SK-N-SH treated with all-trans-retinoic acid at 6 μM for 48 hours (cell line): Measurements from ENCODE around the gene CFAP210.

Source experiments
- ARNTL ChIP-seq: fragments of 450-650 bp; formaldehyde crosslinking; IDR thresholded peaks from 2 replicates; pipeline ENCODE4 v1.5.0; 2020; ENCODE audit warnings: low read depth, mild to moderate bottlenecking, moderate library complexity, borderline replicate concordance
- BACH2 ChIP-seq: fragments of 250-450 bp; sonication (Bioruptor Pico); IDR thresholded peaks from 2 replicates; pipeline ENCODE4 v1.9.0; 2021; ENCODE audit warnings: mild to moderate bottlenecking, borderline replicate concordance
- ESRRG ChIP-seq: fragments of 250-450 bp; sonication (Bioruptor Pico); IDR thresholded peaks from 2 replicates; pipeline ENCODE4 v1.6.1; 2021; ENCODE audit warnings: mild to moderate bottlenecking
- PPARA ChIP-seq: fragments of 250-450 bp; sonication (Bioruptor Pico); IDR thresholded peaks from 2 replicates; pipeline ENCODE4 v1.5.0; 2020; ENCODE audit warnings: mild to moderate bottlenecking, borderline replicate concordance
- SNAI2 ChIP-seq: fragments of 250-450 bp; sonication (Bioruptor Pico); IDR thresholded peaks from 2 replicates; pipeline ENCODE4 v1.5.0; 2020; ENCODE audit warnings: mild to moderate bottlenecking, moderate library complexity
- TCF4 ChIP-seq: fragments of 250-450 bp; sonication (Bioruptor Pico); IDR thresholded peaks from 2 replicates; pipeline ENCODE4 v1.8.0; 2021; ENCODE audit warnings: mild to moderate bottlenecking, moderate library complexity, borderline replicate concordance
- ZC3H10 ChIP-seq: fragments of 250-450 bp; sonication (Bioruptor Pico); IDR thresholded peaks from 2 replicates; pipeline ENCODE4 v1.5.1; 2021; ENCODE audit warnings: mild to moderate bottlenecking, moderate library complexity
- ZNF8 ChIP-seq: fragments of 450-650 bp; formaldehyde crosslinking; IDR thresholded peaks from 2 replicates; pipeline ENCODE4 v1.5.0; 2020; ENCODE audit warnings: mild to moderate bottlenecking, moderate library complexity
- TF ChIP-seq, protein P1 (sequence below): fragments of 250-450 bp; sonication (Bioruptor Pico); IDR thresholded peaks from 2 replicates; pipeline ENCODE4 v1.5.1; 2021; ENCODE audit warnings: mild to moderate bottlenecking, moderate library complexity
- TF ChIP-seq, protein P2 (sequence below): fragments of 250-450 bp; sonication (Bioruptor Pico); IDR thresholded peaks from 2 replicates; pipeline ENCODE4 v1.8.0; 2020; ENCODE audit warnings: mild to moderate bottlenecking, moderate library complexity, borderline replicate concordance
- TF ChIP-seq, protein P3 (sequence below): fragments of 250-450 bp; sonication (Bioruptor Pico); IDR thresholded peaks from 2 replicates; pipeline ENCODE4 v1.5.0; 2020; ENCODE audit warnings: mild to moderate bottlenecking, moderate library complexity
- TF ChIP-seq, protein P4 (sequence below): fragments of 250-450 bp; sonication (Bioruptor Pico); IDR thresholded peaks from 2 replicates; pipeline ENCODE4 v1.5.1; 2020; ENCODE audit warnings: low read depth, mild to moderate bottlenecking, moderate library complexity

DNA sequence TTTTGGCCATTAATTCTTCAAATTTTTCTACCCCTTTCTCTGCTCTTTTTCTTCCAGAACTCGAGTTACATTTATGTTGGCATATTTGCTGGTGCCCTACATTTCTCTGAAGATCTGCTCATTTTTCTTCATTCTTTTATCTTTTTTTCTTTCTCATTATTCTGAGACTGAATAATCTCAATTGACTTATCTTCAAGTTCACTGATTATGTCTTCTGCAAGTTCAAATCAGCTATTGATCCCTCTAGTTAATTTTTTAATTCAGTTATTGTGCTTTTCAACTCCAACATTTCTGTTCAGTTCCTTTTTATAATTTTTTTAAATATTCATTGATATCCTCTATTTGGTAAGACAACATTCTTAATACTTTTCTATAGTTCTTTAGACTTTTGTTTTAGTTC lies 3.2 kb downstream of the CFAP210 start:
- no peak for TF ChIP-seq TCF4 (CRISPR knock-in tag)
- no peak for TF ChIP-seq SNAI2 (CRISPR knock-in tag)
- TF ChIP-seq, protein P1, sequence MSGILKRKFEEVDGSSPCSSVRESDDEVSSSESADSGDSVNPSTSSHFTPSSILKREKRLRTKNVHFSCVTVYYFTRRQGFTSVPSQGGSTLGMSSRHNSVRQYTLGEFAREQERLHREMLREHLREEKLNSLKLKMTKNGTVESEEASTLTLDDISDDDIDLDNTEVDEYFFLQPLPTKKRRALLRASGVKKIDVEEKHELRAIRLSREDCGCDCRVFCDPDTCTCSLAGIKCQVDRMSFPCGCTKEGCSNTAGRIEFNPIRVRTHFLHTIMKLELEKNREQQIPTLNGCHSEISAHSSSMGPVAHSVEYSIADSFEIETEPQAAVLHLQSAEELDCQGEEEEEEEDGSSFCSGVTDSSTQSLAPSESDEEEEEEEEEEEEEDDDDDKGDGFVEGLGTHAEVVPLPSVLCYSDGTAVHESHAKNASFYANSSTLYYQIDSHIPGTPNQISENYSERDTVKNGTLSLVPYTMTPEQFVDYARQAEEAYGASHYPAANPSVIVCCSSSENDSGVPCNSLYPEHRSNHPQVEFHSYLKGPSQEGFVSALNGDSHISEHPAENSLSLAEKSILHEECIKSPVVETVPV (CRISPR knock-in tag): no peak
- TF ChIP-seq, protein P2, sequence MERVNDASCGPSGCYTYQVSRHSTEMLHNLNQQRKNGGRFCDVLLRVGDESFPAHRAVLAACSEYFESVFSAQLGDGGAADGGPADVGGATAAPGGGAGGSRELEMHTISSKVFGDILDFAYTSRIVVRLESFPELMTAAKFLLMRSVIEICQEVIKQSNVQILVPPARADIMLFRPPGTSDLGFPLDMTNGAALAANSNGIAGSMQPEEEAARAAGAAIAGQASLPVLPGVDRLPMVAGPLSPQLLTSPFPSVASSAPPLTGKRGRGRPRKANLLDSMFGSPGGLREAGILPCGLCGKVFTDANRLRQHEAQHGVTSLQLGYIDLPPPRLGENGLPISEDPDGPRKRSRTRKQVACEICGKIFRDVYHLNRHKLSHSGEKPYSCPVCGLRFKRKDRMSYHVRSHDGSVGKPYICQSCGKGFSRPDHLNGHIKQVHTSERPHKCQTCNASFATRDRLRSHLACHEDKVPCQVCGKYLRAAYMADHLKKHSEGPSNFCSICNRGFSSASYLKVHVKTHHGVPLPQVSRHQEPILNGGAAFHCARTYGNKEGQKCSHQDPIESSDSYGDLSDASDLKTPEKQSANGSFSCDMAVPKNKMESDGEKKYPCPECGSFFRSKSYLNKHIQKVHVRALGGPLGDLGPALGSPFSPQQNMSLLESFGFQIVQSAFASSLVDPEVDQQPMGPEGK: no peak
- TF ChIP-seq ZC3H10 (CRISPR knock-in tag): no peak
- no peak for TF ChIP-seq ARNTL (CRISPR knock-in tag)
- TF ChIP-seq, protein P3, sequence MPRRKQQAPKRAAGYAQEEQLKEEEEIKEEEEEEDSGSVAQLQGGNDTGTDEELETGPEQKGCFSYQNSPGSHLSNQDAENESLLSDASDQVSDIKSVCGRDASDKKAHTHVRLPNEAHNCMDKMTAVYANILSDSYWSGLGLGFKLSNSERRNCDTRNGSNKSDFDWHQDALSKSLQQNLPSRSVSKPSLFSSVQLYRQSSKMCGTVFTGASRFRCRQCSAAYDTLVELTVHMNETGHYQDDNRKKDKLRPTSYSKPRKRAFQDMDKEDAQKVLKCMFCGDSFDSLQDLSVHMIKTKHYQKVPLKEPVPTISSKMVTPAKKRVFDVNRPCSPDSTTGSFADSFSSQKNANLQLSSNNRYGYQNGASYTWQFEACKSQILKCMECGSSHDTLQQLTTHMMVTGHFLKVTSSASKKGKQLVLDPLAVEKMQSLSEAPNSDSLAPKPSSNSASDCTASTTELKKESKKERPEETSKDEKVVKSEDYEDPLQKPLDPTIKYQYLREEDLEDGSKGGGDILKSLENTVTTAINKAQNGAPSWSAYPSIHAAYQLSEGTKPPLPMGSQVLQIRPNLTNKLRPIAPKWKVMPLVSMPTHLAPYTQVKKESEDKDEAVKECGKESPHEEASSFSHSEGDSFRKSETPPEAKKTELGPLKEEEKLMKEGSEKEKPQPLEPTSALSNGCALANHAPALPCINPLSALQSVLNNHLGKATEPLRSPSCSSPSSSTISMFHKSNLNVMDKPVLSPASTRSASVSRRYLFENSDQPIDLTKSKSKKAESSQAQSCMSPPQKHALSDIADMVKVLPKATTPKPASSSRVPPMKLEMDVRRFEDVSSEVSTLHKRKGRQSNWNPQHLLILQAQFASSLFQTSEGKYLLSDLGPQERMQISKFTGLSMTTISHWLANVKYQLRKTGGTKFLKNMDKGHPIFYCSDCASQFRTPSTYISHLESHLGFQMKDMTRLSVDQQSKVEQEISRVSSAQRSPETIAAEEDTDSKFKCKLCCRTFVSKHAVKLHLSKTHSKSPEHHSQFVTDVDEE (CRISPR knock-in tag): no peak
- no peak for TF ChIP-seq PPARA (CRISPR knock-in tag)
- no peak for TF ChIP-seq ZNF8
- TF ChIP-seq BACH2 (CRISPR knock-in tag): no peak
- TF ChIP-seq ESRRG (CRISPR knock-in tag): no peak
- TF ChIP-seq, protein P4, sequence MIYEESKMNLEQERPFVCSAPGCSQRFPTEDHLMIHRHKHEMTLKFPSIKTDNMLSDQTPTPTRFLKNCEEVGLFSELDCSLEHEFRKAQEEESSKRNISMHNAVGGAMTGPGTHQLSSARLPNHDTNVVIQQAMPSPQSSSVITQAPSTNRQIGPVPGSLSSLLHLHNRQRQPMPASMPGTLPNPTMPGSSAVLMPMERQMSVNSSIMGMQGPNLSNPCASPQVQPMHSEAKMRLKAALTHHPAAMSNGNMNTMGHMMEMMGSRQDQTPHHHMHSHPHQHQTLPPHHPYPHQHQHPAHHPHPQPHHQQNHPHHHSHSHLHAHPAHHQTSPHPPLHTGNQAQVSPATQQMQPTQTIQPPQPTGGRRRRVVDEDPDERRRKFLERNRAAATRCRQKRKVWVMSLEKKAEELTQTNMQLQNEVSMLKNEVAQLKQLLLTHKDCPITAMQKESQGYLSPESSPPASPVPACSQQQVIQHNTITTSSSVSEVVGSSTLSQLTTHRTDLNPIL (CRISPR knock-in tag): no peak
